Type B pancreatic cell (in vitro differentiated cells): Measurements from ENCODE around the gene TCL1A. TPM values are rescaled to one million over a fixed set of nuclear protein-coding genes. Genes with fewer than 3 reads are reported as not detected.

Experiments used
- DNase-seq: peaks from one replicate; pipeline ENCODE4 v3.0.0; 2021; ENCODE audit warnings: mixed read lengths; ENCODE audit not compliant: unreplicated experiment; ENCODE audit errors: extremely low spot score
- H3K27ac Mint-ChIP-seq: 2 replicates; pipeline ENCODE4 v1.8.0; 2021; ENCODE audit warnings: mild to moderate bottlenecking, mixed read lengths
- H3K27me3 Mint-ChIP-seq: 2 replicates; pipeline ENCODE4 v1.8.0; 2021; ENCODE audit warnings: mixed read lengths
- H3K36me3 Mint-ChIP-seq: 2 replicates; pipeline ENCODE4 v1.8.0; 2021; ENCODE audit warnings: mixed read lengths
- H3K4me1 Mint-ChIP-seq: one replicate; pipeline ENCODE4 v1.8.0; 2021; ENCODE audit warnings: mixed read lengths; ENCODE audit not compliant: unreplicated experiment
- H3K4me3 Mint-ChIP-seq: 2 replicates; pipeline ENCODE4 v1.8.0; 2021; ENCODE audit warnings: mild to moderate bottlenecking, mixed read lengths
- H3K9me3 Mint-ChIP-seq: 2 replicates; pipeline ENCODE4 v1.8.0; 2021; ENCODE audit warnings: mixed read lengths
- CTCF ChIP-seq: fragments of 200-600 bp; sonication (generic); conservative IDR thresholded peaks from 2 replicates; pipeline ENCODE4 v1.5.0; 2021; ENCODE audit warnings: antibody characterized with exemption, mild to moderate bottlenecking
- total RNA-seq: library from RNA; stranded (reverse); gene quantifications from 2 replicates; pipeline ENCODE4 v1.2.1, GENCODE V29; 2021; ENCODE audit warnings: low replicate concordance

The TCL1A gene
- total RNA-seq, 1 donor from 2014 or later: not detected

DNA sequence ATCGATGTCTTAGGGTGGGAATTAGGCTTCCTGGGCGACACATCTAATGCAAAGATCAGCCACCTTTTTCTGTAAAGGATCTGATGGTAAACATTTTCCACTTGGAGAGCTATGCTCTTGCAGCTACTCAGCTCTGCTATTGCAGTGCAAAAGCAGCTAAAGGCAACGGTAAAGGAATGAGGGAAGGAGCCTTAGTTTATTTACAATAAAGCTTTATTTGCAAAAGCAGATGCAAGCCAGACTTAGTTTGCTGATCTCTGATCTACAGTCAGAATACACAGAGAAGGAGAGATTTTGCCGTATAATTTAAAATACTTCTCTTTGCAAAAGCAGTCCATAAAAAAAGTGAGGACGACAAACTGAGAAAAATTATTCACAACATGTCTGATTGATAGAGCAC, 24.5 kb downstream of the TCL1A start:
- no peak overlapping the region for H3K27ac Mint-ChIP-seq
- H3K4me1 Mint-ChIP-seq: no peaks in the 10 kb centered on the region
- H3K36me3 Mint-ChIP-seq: no peaks in the 10 kb centered on the region
- H3K27me3 Mint-ChIP-seq: peaks cover 34% of the 10 kb centered on the region
- H3K4me3 Mint-ChIP-seq: no peak overlapping the region
- DNase-seq: no peak
- no peaks in the 10 kb centered on the region for H3K9me3 Mint-ChIP-seq
- TF ChIP-seq CTCF: no peak

- no peak overlapping the region for H3K27ac Mint-ChIP-seq
- no peaks in the 10 kb centered on the region for H3K9me3 Mint-ChIP-seq
- no peak overlapping the region for H3K4me3 Mint-ChIP-seq
- peaks cover 38% of the 10 kb centered on the region for H3K27me3 Mint-ChIP-seq
- H3K36me3 Mint-ChIP-seq: no peaks in the 10 kb centered on the region
- no peak for TF ChIP-seq CTCF
- DNase-seq: no peak
- no peaks in the 10 kb centered on the region for H3K4me1 Mint-ChIP-seq
Measured at GRCh38 chr14:95686935-95687334, 27.0 kb downstream of the TCL1A start.

- H3K9me3 Mint-ChIP-seq: no peaks in the 10 kb centered on the region
- H3K4me3 Mint-ChIP-seq: no peak within 1 kb of the TSS
- H3K27me3 Mint-ChIP-seq: peaks cover 35% of the 10 kb centered on the region
- DNase-seq: no peak
- H3K27ac Mint-ChIP-seq: no peak within 1 kb of the TSS
- TF ChIP-seq CTCF: no peak
- H3K36me3 Mint-ChIP-seq: no peaks in the 10 kb centered on the region
- no peaks in the 10 kb centered on the region for H3K4me1 Mint-ChIP-seq
Measured at GRCh38 chr14:95685978-95686922, 27.7 kb downstream of the TCL1A start, which contains the start of gene TCL1B. Gene TCL1B (plus strand): TSS chr14:95686426. CDS start chr14:95686468, 42 bp downstream.

GRCh38 chr14:95683793-95684192, 30.1 kb downstream of the TCL1A start:
- no peaks in the 10 kb centered on the region for H3K36me3 Mint-ChIP-seq
- no peak overlapping the region for H3K27ac Mint-ChIP-seq
- peak; percentile 52 for TF ChIP-seq CTCF
- H3K9me3 Mint-ChIP-seq: no peaks in the 10 kb centered on the region
- no peaks in the 10 kb centered on the region for H3K4me1 Mint-ChIP-seq
- no peak overlapping the region for H3K4me3 Mint-ChIP-seq
- H3K27me3 Mint-ChIP-seq: peaks cover 28% of the 10 kb centered on the region
- DNase-seq: no peak

DNA sequence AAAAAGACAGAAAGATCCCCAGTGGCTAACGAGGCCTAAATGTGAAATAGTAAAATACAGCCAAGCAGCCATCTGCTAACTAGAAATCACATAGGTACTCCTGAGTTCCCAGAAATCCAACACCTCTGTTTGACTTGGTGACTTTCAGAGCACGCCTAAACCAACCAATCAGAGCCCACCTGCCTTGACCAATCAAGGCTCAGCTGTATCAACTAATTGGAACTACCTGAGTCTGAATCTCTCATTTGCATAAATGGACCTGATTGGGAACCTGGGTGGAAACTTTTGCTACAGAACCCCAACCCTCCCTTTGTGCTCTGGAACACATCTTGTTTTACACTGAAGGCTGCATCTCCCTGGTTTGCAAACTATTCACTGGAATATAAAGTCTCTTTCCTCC, 32.8 kb downstream of the TCL1A start:
- Mint-ChIP-seq H3K27ac (no peak overlapping the region), H3K4me3 (no peak overlapping the region), H3K4me1 (no peaks in the 10 kb centered on the region), H3K36me3 (no peaks in the 10 kb centered on the region), H3K9me3 (peaks cover 1% of the 10 kb centered on the region), H3K27me3 (peaks cover 19% of the 10 kb centered on the region)
- DNase-seq: no peak
- TF ChIP-seq CTCF: no peak
